NCI-H446 treated with DMSO at 0.1 percent for 48 hours (cell line): ENCODE results near the gene DGKK.

Source experiments
- DNase-seq: peaks from one replicate; lab custom pipeline; 2025; lab: John Stamatoyannopoulos, UW

Gene DGKK, protein sequence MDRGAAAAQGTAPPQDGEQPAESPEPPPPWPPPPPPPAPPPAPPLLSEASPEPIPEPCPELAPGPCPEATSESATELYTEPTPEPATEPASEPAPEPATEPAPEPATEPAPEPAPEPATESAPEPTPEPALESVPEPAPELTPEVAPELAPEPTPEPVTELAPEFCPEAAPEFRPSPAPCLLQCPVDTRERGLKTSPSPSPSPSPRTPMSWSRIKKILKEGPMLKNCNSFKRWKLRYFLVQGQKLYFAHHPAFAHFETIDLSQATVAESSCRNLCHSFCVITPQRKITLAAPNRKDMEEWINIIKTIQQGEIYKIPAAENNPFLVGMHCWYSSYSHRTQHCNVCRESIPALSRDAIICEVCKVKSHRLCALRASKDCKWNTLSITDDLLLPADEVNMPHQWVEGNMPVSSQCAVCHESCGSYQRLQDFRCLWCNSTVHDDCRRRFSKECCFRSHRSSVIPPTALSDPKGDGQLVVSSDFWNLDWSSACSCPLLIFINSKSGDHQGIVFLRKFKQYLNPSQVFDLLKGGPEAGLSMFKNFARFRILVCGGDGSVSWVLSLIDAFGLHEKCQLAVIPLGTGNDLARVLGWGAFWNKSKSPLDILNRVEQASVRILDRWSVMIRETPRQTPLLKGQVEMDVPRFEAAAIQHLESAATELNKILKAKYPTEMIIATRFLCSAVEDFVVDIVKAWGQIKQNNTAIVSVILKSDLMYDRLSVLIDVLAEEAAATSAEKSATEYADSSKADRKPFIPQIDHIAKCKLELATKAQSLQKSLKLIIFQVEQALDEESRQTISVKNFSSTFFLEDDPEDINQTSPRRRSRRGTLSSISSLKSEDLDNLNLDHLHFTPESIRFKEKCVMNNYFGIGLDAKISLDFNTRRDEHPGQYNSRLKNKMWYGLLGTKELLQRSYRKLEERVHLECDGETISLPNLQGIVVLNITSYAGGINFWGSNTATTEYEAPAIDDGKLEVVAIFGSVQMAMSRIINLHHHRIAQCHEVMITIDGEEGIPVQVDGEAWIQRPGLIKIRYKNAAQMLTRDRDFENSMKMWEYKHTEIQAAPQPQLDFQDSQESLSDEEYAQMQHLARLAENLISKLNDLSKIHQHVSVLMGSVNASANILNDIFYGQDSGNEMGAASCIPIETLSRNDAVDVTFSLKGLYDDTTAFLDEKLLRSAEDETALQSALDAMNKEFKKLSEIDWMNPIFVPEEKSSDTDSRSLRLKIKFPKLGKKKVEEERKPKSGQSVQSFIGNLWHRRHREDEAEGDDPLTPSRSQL

DNA sequence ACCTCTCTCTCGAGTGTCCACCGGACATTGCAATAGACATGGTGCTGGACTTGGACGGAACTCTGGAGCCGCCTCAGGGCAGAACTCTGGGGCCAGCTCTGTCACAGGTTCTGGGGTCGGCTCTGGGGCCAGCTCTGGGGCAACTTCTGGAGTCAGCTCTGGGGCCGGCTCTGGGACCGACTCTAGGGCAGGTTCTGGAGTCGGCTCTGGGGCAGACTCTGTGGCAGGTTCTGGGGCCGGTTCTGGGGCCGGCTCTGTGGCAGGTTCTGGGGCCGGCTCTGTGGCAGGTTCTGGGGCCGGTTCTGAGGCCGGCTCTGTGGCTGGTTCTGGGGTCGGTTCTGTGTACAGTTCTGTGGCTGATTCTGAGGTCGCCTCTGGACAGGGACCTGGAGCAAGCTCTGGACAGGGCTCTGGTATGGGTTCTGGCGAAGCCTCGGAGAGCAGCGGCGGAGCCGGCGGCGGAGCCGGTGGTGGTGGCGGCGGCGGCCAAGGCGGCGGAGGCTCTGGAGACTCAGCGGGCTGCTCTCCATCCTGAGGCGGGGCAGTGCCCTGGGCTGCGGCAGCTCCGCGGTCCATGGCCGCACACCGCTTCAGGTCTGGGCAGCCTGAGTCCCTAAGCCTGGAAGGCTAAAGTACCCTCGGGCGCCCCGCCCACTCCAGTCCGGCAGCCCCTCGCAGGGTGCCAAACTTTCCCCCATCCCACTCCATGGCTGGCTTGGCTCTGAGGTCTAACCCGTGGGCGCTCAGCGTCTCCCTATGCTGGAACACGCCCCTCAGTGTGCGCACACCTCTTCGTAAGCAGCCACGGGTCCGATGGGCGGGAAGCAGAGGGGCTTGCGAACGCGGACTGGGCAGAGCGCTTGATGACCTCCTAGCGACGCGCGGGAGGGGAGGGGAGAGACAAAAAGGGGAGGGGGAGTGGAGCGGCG, at the start of gene DGKK:
TSS of gene DGKK (minus strand) at position 723 of the 929 bp plus-strand sequence. CDS start at position 576, 147 bp downstream.
- DNase-seq, result no peak

DNA sequence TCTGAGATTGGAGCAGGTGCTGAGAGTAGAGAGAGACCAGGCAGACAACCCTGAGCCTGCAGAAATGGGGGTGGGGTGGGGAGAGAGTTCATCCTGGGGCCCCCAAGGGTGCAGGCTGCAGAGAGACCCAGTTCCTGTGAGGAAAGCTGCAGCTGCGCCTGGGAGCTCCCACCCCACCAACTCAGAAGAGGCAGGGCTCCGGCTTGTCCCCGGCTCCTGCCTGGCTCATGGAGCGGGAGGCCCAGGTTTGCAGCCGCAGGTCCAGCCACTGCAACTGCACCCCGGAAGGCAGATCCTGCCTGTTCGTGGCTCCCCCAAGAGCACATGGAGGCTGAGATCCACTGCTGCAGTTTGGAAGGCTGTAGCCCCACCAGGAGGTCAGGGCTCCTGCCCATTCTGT, 44.2 kb upstream of the DGKK start:
- DNase-seq, result no peak

DNA sequence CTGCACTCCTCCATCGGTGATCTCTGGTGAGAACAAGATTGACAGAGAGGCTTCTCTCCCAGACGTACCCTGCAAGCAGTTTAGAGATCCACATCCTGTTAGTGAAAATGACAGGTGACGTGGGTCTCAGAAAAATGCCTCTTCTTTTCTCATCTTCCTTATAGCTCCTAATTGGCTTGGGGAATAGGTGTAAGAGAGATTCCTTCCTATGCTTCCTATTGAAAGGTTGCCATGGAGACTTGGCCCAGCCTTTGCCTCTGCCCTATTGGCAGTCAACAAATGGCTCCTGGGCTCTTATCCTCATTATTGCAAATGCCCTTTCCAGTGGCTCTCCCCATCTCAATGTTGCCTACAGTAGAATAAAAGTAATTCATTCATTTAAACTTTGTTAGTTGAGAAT, 26.5 kb upstream of the DGKK start:
- no peak for DNase-seq

DNA sequence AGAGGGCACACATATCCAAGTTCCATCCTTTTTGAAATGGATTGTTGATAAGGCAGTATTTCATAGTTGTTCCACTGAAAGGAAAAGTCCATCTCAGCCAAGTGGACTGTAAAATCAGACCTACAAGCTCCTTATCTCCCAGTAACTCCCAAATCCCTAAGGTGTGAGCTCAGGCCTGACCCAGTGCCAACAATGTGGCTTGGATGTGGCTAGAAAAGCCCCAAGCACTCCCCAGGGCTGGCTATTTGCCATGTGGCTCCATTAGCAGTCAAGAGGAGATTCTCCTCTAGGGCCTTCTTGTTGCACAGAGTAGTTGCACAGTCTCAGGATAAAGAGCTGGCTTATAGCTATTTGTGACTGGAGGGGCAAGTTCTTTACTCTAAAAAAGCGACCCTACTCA, 25.0 kb upstream of the DGKK start:
- DNase-seq, result no peak

DNA sequence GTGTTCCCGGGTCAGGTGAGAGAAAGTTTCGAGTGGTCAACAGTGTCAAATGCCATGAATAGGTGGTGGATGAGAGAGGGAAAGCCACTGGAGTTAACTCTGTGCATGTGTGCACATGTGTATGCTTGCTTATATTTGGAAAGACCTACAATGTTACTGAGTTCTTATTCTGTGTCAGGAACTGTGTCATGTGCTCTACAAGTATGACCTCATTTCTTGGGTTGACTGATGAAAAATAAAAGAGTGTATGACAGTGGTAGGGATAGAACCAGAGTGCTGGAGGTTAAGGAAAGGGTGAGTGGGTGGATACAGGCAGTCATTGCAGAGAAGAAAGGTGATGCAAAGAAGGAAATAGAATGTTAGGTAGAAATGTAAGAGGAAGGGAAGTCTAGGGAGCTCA, 22.1 kb upstream of the DGKK start:
- no peak for DNase-seq

DNA sequence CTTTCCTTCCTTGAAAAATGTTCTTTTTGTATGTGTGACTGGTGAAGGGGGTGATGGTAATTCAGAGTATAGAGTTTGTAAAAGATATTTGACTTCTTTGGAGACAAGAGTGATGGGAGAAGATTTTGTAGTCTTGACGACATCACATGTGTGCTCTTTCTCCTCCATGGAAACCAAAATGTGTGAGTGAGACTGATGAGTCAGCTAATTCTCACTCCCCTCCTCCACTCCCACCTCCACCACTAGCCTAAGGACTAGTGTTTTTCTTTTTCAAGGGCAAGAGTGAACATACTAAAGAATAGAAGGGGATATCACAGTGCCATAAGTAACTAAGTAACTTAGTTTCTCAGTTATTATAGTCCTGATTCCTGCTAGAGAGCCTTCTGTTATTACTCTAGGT, 14.0 kb upstream of the DGKK start:
- no peak for DNase-seq

DNA sequence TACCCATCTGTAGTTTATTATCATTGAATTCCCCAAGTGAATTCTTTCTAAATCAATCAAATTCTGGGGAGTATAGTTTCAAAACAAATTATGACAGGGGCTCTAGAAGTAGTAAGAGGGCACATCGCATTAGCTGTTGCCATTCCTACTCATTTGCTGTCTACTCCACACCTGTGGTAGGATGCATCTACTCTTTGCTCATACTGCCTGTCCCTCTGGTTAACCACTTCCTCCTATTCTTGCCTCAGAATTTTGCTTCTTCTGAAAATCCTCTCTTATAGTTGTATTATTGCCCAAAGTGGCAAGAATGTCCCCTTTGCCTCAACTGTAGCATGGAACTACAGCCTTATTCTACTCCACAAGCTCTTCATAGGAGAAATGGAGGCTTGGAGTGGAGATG, 12.7 kb upstream of the DGKK start:
- no peak for DNase-seq

DNA sequence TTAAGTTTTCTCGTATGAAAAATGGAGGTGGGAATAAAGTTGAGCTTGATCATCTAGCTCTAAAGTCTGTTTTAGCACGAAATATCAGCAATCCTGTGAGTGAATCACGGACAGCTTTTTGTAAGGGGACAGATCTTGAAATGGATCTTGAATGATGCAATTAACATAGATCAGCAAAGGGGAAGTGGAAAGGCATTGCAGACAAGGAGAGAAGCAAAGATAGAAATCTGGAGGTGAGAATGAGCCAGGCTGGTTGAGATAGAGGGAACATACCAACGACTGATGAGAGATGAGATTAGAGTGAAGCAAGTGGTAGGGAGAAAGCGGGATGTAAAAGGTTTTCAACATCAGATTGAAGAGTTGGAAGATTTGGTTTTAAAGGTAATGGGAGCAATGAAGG, 4.6 kb upstream of the DGKK start:
- no peak for DNase-seq

DNA sequence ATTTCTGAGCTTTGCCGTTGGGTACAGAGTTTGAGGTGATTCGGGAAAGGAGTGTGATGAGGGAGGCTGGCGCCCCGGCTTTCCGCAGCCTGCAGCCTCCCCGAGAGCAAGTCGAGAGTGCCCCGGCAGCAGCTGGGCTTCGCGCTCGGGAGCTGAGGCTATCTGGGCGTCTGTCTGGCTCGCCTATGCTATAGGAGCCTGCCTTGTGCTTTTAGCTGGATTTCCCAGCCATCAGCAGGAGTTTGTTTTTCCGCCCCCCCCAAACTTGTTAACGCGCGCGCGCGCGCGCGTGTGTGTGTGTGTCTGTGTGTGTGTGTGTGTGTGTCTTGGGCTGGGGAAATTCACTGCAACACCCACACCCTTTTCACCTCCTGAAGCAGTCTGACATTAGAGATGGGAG, 765 bp upstream of the DGKK start:
- DNase-seq, result no peak

DNA sequence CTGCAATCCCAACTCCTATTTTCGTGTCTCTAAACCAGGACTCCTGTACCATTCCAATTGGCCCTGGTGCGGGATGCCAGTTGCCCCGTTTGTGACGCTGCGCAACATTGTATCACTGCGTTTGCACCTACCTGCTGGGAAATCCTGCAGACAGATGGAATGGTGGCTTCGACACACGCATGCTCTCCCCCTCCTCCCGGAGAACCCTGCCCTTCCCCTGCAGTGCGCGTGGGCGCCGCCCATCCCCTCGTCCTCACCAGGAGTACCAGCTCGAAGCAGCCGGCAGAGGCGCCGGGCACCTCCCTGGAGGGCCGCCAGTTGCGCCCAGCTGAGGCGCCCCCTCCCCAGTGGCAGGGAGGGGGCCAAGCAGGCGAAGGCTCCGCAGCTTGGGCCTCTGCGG, 1.4 kb downstream of the DGKK start:
- DNase-seq, result no peak

DNA sequence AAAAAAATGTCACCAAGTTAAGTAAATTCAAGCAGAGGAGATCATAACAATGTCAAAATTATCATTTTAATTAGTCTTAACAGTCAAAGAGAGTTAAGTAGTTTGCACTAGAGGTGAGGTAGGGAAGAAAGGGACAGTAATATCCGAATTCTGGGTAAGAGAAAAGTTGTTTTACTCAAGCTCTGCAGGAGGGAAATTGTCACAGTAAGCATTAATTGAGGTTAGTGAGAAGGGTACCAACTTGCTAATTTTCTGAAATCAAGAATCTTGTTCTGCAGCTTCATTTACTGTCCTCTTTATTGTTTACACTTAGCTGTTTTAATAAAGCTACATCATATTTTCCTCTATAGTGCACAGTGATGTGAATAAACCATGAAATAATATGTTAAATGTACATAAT, 11.0 kb downstream of the DGKK start:
- DNase-seq, result no peak

DNA sequence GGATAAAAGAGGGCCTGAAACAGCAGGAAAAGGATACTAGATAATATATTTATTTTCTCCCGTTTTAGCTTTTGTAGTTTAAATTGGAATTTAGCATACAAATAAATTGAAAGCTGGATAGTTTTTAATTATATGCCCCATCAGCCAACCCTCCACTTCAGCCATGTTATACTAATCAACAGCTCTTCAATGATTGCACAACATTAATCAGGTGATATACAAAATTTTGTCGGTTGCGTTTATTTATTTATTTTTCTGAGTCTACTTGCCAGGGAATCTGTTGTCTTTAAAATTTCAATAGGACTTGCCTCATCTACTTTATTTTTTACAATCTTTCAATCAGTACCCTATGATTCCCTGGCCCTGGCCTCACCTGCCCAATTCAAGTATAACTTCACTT, 12.1 kb downstream of the DGKK start:
- DNase-seq, result no peak

DNA sequence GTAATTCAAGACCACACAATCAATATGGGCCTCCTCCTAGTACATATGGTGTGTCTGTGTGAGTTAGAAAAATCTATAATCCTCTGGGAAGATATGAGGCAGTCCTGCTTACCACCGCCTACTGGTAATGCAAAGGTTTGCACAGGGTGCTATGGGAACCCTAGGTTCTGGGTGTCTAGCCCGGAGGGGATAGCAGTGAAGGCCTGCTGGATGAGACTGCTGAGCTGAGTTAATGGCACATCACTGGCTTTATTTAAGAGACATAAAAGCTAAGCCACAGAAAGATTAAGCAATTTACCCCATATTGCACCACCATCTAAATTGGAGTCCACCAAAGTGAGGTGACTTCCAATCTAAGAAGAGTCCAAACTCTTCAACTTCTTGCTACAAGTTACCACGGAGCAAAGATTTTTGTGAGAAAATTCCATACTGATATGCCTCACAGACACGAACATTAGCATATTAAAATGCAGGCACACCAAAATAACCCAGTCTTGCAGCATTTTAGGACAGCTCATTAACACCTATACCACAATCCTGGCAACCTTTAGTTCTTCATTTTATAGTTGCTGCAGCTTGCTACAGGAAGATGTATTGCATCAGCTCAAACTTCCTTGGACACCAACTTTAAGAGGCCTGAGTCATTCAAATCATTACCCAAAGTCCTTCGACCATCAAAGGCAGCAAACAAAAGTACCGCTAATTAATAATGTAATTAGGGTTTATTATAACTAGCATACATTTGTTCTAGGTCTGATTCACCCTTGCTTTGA, 13.7 kb downstream of the DGKK start:
- DNase-seq, result no peak

DNA sequence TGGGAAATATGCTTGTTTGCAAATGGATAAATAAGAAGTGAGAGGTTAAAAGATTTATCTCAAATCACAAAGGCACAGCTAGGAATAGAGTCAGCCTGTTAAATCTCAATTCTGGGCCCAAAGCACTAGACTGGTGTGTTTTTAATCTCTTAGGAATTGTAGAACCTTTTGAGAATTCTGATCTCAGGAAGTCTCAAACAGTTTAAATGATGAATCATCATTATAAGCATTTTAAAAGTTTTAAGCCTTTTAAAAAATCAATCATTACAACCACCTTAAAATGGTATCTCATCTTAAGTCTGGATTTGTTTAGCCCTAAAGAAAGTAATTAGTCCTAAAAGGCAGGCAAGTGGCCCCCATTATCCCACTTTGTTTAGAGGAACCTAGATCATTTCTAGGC, 17.8 kb downstream of the DGKK start:
- DNase-seq, result no peak

DNA sequence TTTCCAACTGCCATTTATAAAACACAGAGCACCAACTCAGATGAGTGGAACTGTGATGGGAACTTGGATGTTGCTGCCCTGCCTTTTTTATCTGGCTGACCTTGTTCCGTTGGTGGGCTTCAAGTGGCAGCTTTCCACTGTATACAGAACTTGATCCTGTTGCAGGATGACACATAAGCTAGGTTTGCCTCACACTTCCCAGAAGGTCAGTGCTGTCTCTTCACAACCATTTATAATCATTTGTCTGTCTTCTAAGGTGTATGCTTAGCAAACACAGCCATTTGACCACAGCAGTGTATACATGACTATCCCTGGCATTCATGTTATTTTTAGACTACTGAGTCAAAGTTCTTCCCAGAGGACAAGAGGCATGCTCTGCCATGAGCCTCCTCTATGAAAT, 20.3 kb downstream of the DGKK start:
- no peak for DNase-seq

DNA sequence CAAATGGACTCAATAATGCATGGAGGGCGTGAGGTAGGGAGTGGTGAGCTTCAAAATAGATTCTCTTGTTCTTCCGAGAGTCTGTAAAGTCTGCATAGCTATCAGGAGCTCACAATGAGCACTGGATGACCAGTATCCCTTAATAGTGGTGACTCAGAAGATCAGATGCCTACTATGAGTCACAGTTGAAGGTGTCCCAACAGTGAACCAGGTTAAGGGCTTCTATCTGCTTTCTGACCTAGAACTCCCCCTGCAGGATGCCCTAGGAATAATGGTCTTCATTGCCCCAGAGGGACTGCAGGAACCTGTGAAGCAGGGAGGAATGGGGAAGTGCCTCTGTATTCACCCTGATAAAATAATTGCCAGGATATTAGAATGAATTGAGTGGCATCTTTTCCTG, 22.1 kb downstream of the DGKK start:
- no peak for DNase-seq

DNA sequence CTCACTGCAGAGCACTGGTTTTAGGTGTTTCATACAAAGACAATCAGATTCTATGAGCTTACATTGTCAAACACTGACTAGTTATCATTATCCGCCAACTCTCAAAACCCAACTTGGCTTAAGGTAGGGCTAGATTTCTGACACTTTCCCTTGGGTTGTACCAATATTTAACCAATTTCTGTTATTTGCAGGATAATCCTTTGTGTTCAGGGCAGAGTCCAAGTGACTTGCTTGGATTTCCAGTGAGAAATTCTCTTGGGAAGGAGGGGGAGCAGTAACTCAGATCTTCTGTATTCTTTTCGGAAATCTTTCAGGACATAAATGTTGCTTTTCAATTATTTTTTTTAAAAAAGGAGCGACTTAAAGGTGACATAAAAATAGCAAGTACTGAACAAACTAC, 23.1 kb downstream of the DGKK start:
- DNase-seq, result no peak

DNA sequence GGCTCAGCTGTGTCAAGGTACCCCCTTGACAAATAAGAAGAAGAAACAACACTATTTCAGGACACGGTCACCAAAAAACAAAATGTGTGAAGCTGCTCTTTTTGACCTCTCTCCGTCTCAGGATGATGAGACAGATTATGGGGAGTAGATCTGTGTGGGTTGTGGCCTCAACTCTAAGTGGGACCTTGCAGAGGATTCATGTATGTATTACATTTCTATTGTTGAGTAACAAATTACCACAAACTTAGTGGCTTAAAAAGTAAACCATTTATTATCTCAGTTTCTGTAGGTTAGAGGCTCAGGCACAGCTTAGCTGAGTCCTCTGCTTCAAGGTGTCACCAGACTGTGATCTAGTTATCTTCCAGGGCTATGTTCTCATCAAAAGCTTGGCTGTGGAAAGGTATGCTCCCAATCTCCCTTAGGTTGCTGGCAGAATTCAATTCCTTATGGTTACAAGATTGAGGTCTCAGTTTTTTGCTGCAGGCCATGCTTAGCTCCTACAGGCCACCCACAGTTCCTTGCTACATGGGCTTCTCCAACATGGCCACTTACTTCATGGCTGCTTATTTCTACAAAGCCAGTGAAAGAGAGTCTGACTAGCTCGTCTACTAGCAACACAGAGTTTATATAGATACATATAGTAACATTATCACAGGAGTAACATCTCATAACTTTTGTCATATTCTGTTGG, 28.1 kb downstream of the DGKK start:
- no peak for DNase-seq

DNA sequence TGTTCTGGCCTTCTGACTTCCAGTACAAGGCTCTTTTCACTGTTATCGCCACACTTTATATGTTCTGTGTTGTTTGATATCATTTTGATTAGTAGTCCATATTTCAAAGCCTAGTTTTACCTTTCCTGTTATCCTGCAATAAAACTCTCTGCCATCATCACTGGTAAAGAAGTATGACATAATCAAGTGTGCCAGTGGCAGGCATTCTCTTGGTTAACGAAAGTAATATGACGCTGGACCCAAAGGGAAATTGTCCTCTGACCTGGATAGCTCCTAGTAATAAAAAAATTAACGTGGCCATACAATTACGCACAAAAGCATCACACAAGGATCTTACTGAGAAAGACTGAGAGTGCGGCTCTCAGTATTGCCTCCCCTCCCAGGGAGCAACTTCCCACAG, 33.8 kb downstream of the DGKK start:
- DNase-seq, result no peak

DNA sequence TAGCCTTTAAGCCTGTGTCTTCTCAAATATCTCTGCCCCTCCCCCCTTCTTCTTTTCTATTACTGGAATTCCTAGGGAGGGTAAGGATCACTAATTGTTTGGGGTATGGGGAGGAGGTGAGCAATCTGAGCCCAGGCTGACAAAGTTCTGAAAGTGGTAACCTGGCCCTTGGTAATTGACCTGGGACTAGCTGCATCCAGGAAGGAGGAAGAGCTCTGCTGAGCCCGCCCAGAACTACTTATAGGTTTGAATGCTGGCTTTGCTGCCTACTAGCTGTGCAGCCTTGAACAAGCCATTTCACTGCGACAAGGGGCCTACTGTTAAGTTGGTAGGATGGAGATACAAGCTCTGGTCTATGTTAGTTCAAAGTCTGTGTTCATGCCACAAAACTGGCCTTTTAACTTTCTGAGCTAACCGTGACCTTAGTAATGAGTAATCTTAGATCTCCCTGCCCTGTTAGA, 37.8 kb downstream of the DGKK start:
- no peak for DNase-seq
